Fibroblast of peridontal ligament (primary cell): ENCODE results near the gene TTC7B.
A peak's percentile ranks its signal among the peaks of the same experiment; 100 is the strongest.
"Not testable (repeated sequence)": the region's sequence is repeated elsewhere in the genome, so short reads cannot be mapped to it uniquely, and the experiment has no call there.

Experiments used
- DNase-seq: peaks from one replicate; pipeline ENCODE4 v3.0.0-alpha.2; 2010; ENCODE audit errors: extremely low read depth

Gene TTC7B

GRCh38 chr14:90830931-90831701, 14.9 kb upstream of the TTC7B start:
- no peak for DNase-seq

GRCh38 chr14:90829677-90830076, 13.4 kb upstream of the TTC7B start:
- no peak for DNase-seq

GRCh38 chr14:90828642-90829487, 12.6 kb upstream of the TTC7B start:
- peak; percentile 35 for DNase-seq

GRCh38 chr14:90827919-90828610, 11.8 kb upstream of the TTC7B start:
- DNase-seq = peak; percentile 76

- DNase-seq = not testable (repeated sequence)
Measured at GRCh38 chr14:90823542-90823941, 7.3 kb upstream of the TTC7B start.

GRCh38 chr14:90820958-90821357, 4.7 kb upstream of the TTC7B start:
- DNase-seq = no peak

GRCh38 chr14:90819734-90820393, 3.6 kb upstream of the TTC7B start:
- DNase-seq = no peak

- no peak for DNase-seq
Measured at GRCh38 chr14:90818715-90819114, 2.5 kb upstream of the TTC7B start.

- no peak for DNase-seq
Measured at GRCh38 chr14:90816681-90817436, 629 bp upstream of the TTC7B start.

GRCh38 chr14:90815572-90815821, 733 bp downstream of the TTC7B start:
- DNase-seq = no peak

GRCh38 chr14:90814806-90815571, 1.2 kb downstream of the TTC7B start:
- DNase-seq = no peak

GRCh38 chr14:90813442-90813841, 2.8 kb downstream of the TTC7B start:
- no peak for DNase-seq

GRCh38 chr14:90812109-90812508, 4.1 kb downstream of the TTC7B start:
- DNase-seq = no peak

- no peak for DNase-seq
Measured at GRCh38 chr14:90811641-90812040, 4.6 kb downstream of the TTC7B start.

GRCh38 chr14:90810806-90811205, 5.4 kb downstream of the TTC7B start:
- DNase-seq = no peak

GRCh38 chr14:90809530-90810312, 6.5 kb downstream of the TTC7B start:
- no peak for DNase-seq

- no peak for DNase-seq
Measured at GRCh38 chr14:90808759-90809529, 7.3 kb downstream of the TTC7B start.

GRCh38 chr14:90807060-90807459, 9.2 kb downstream of the TTC7B start:
- DNase-seq = no peak
